KOPT-K1 (cell line): ENCODE data around the gene APOD.

Source experiments
- H3K27ac ChIP-seq: fragments of 200-600 bp; sonication (generic); 2 replicates; pipeline ENCODE4 v1.5.1; 2016; ENCODE audit warnings: antibody characterized with exemption, mild to moderate bottlenecking, low read depth, low read length; ENCODE audit not compliant: poor library complexity, severe bottlenecking
- H3K36me3 ChIP-seq: fragments of 200-600 bp; sonication (generic); 2 replicates; pipeline ENCODE4 v1.5.1; 2017; ENCODE audit warnings: antibody characterized with exemption, mild to moderate bottlenecking, low read length, moderate library complexity; ENCODE audit not compliant: insufficient read depth
- H3K9me3 ChIP-seq: fragments of 200-600 bp; sonication (generic); 2 replicates; pipeline ENCODE4 v1.5.1; 2017; ENCODE audit warnings: antibody characterized with exemption, low read length, mild to moderate bottlenecking; ENCODE audit not compliant: insufficient read depth, poor library complexity, severe bottlenecking

APOD gene

DNA sequence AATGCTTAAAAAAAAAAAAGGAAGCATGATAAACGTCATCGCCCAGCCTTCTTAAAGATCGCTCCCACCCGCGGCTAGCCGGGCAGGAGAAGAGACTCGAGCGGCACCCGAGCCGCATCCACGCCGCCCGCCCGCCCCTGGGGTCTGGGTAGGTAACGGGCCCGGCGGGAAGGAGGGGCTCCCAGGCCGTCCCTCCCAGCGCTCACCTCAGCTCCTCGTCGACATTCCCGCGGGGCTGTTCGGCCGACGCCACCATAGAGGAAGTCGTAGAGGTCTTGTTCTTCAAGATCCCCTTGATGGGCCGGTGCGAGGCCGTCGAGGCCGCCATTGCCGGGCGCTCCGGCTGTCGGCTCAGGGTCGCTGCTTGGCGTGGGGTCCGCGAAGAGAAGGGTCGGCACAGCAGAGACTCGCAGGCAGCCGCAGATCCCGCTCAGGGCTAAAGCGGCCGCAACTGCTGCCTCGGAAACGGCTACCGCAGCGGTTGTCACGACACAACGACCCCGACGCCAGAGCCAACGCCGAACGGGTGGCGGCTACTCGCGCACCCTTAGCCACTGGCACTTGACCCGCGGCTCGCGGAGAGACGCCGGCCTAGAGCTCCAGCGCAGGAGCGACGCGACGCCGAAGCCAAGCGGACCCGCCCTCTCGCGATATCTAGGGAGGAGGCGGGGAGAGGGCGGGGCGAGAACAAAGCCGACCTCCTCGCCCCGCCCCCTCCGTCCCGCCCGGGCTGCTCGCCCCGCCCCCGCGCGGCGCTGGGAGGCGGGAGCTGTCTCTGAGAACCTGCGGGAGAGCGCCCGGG lies 40.8 kb downstream of the APOD start, which contains the start of gene PPP1R2:
PPP1R2 (minus strand) TSS at position 628 of the 802 bp plus-strand sequence; CDS start at position 328, 300 bp downstream.
- Histone ChIP-seq H3K27ac (peak within 1 kb of the TSS; percentile 82), H3K36me3 (no peaks in the 10 kb centered on the region), H3K9me3 (no peaks in the 10 kb centered on the region)

DNA sequence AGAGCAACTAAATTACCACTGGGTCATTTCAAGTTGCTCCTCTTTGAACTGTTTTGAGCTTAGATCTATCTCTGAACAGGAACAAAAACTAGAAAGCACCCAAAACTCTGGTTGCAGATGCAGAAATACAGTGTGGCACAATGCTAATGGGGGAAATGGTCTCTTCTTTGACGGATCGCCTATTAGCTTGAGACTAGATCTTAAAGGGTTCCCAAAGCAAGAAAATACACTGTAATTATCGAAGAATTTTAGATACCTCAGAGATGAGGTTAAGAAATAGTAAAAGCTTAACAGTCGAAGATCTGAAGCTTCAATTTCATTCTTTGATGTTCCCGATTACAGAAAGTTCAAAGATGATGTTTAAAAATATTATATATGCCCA lies 41.4 kb downstream of the APOD start:
- Histone ChIP-seq H3K27ac (peak overlapping the region; percentile 82), H3K36me3 (no peaks in the 10 kb centered on the region), H3K9me3 (no peaks in the 10 kb centered on the region)

DNA sequence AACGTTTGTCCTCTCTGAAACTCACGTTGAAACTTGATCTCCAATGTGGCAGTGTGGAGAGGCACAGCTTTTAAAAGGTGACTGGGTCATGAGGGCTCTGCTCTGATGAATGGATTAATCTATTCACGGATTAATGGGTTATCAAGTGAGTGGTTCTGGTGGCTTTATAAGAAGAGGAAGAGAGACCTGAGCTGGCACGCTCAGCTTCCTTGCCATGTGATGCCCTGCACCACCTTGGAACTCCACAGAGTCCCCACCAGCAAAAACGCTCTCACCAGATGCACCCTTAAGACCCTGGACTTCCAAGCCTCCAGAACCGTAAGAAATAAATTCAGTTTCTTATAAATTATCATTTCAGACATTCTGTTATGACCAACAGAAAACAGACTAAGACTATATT lies 43.2 kb downstream of the APOD start:
- Histone ChIP-seq H3K36me3 (no peaks in the 10 kb centered on the region), H3K27ac (no peak overlapping the region), H3K9me3 (no peaks in the 10 kb centered on the region)

GRCh38 chr3:195540027-195540426 lies 43.7 kb downstream of the APOD start:
- no peaks in the 10 kb centered on the region for H3K9me3 ChIP-seq
- H3K36me3 ChIP-seq: no peaks in the 10 kb centered on the region
- no peak overlapping the region for H3K27ac ChIP-seq

DNA sequence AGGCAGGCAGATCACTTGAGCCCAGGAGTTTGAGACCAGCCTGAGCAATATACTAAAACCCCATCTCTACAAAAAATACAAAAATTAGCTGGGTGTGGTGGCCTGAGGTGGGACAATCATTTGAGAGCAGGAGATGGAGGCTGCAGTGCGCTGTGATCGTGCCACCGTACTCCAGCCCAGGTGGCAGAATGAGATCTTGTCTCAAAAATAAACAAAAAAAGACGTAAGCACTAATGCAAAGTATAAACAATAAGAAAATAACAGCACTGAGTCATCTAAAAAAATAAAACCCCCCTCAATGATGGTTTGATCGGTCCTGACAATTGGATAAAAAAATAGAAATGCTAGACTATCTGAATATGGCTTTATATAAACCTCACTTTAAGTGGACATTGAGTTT lies 44.3 kb downstream of the APOD start:
- Histone ChIP-seq H3K9me3 (no peaks in the 10 kb centered on the region), H3K36me3 (no peaks in the 10 kb centered on the region), H3K27ac (no peak overlapping the region)

- no peak overlapping the region for H3K27ac ChIP-seq
Observed at GRCh38 chr3:195537995-195538394, 45.7 kb downstream of the APOD start.

GRCh38 chr3:195535293-195535692 lies 48.4 kb downstream of the APOD start:
- H3K27ac ChIP-seq: no peak overlapping the region
- H3K9me3 ChIP-seq: no peaks in the 10 kb centered on the region
- H3K36me3 ChIP-seq: no peaks in the 10 kb centered on the region

More at GRCh38 chr3:195537995-195538394, 45.7 kb downstream of the APOD start:
- no peaks in the 10 kb centered on the region for H3K9me3 ChIP-seq
- H3K36me3 ChIP-seq: no peaks in the 10 kb centered on the region

DNA sequence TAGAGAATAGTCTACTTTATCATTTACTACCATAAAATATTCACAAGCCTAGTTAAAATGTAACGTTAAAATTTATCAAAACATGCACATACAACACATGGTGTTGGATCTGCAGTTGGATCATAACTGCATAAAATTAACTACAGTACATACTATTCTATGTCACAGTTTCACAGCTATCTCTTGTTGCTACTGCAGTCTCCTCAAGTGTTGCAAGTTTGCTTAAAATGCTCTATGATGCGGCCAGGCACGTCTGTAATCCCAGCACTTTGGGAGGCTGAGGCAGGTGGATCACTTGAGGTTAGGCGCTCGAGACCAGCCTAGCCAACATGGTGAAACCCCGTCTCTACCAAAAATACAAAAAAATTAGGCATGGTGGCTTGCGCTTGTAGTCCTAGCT lies 50.9 kb downstream of the APOD start:
- Histone ChIP-seq H3K27ac (no peak overlapping the region), H3K36me3 (peaks cover 16% of the 10 kb centered on the region)

DNA sequence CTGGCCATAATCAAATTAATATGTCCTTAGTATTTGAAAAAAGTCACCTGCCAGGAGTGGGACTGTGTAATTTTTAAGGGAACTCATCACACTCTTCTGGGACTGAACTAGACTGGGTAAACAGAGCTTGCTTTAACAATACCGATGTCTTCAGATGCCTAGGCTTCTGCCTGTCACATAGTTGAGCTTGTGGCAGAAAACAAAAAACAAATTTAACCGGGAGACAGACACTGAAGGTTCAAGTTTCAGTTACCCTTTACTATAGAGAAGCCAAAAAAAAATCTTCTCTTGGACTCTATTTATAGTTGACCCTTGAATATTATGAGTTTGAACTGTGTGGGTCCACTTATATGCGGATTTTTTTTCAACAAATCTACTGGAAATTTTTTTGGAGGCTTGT lies 51.4 kb downstream of the APOD start:
- no peak overlapping the region for H3K27ac ChIP-seq
- no peaks in the 10 kb centered on the region for H3K9me3 ChIP-seq
- H3K36me3 ChIP-seq: peaks cover 20% of the 10 kb centered on the region

More for the DNA sequence above, 50.9 kb downstream of the APOD start:
- no peaks in the 10 kb centered on the region for H3K9me3 ChIP-seq

- Histone ChIP-seq H3K27ac (no peak overlapping the region), H3K9me3 (no peaks in the 10 kb centered on the region), H3K36me3 (peaks cover 25% of the 10 kb centered on the region)
Observed at GRCh38 chr3:195531683-195532082, 52.1 kb downstream of the APOD start.

- no peaks in the 10 kb centered on the region for H3K9me3 ChIP-seq
- H3K27ac ChIP-seq: no peak overlapping the region
- peaks cover 53% of the 10 kb centered on the region for H3K36me3 ChIP-seq
Observed at GRCh38 chr3:195526492-195526891, 57.2 kb downstream of the APOD start.

DNA sequence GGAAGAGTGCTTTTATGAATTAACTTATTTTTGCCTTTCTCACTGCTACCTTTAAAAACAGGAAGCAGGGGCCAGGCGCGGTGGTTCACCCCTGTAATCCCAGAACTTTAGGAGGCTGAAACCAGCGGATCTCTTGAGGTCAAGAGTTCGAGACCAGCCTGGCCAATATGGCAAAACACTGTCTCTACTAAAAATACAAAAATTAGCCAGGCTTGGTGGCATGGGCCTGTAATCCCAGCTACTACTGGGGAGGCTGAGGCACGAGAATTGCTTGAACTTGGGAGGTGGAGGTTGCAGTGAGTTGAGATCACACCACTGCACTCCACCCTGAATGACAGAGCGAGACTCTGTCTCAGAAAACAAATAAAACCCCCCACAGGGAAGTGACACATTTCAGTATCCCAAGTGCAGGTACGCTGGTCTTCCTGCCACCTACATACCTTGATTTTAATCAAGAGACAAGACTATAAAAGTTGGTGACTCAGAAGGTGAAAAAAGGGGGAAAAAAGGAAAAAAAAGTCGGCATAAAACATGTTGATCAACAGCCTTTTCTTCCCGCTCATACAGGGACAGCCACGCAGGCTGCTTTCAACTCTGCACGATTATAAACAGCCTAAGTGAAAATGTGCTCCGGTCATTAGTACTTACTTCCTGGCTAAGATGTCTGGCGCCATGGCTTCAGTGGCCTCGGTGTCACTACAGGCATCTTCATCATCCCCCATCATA lies 59.4 kb downstream of the APOD start:
- Histone ChIP-seq H3K9me3 (no peaks in the 10 kb centered on the region), H3K27ac (no peak overlapping the region), H3K36me3 (peaks cover 47% of the 10 kb centered on the region)

DNA sequence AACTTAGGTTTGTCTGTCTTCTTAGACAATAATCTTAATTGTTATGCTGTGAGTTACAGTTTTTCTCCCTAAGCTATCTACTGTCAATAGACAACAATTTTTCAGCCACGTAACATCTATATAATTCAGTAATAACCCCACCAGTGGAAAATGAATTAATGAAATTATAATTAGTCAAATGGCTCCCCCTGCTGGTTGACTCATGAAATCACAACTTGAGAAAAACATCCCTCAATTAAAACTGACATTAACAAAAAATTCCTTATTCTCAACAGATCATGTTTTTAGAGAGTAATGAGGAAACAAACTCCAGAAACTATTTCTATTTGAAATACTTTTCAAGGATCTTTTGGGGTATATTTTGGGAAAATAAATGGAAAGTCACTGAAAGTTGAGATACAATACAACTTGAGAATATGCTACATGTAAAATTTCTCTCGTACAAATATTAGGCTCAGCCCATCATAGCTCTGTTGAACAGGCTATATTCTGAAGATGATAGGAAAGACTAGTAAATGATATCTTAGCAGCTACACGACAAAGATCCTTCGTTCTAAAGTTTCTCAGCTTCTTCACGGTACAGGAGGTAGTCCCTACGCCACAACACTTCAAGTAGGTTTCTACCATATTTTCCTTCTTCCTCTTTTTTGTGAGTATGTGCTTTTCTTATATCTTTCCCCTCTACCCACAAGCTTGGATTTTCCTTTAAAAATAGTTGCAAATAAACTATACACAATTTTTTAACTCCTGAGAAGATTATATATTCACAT lies 61.3 kb downstream of the APOD start:
- peaks cover 45% of the 10 kb centered on the region for H3K36me3 ChIP-seq
- no peaks in the 10 kb centered on the region for H3K9me3 ChIP-seq
- no peak overlapping the region for H3K27ac ChIP-seq
